HepG2 (cell line): Measurements from ENCODE around the gene KLHL33. TPM values are rescaled to one million over a fixed set of nuclear protein-coding genes. Genes with fewer than 3 reads are reported as not detected.

Experiments
- ATAC-seq: fragments of 200-7000 bp; cut with Tn5 transposase; 3 replicates; pipeline ENCODE4 v1.9.1; 2020; ENCODE audit warnings: mild to moderate bottlenecking, moderate library complexity
- BruUV-seq: library from RNA; stranded (reverse); fragments of 400-500 nt; replicated peaks from 2 replicates; lab custom pipeline; 2021; lab: Mats Ljungman, UMichigan
- CTCF ChIA-PET: fragments of 300-600 bp; formaldehyde crosslinking; extraction: SDS; loops from one replicate; lab custom pipeline; 2021; ENCODE audit warnings: low total read pairs, inconsistent platforms, low intra/inter-chr PET ratio; lab: Yijun Ruan, JAX
- POLR2A ChIA-PET: fragments of 350-600 bp; sonication (Branson Sonifier 250); formaldehyde crosslinking; loops from one replicate; lab custom pipeline; 2020; ENCODE audit warnings: antibody characterized with exemption, inconsistent platforms; lab: Yijun Ruan, JAX
- DNase-seq: peaks from one replicate; pipeline ENCODE4 v3.0.0-alpha.2; 2015; ENCODE audit warnings: low spot score
- FAIRE-seq: peaks from 3 replicates; lab custom pipeline; 2011; peaks lifted over from hg19 to GRCh38; lab: Jason Lieb, UNC
- H2AFZ ChIP-seq: one replicate; pipeline ENCODE4 v1.6.1; 2011; ENCODE audit warnings: low read length, inconsistent platforms
- H3K27ac ChIP-seq: fragments of 300-600 bp; 3 replicates; pipeline ENCODE4 v1.8.0; 2011; ENCODE audit warnings: mixed run types, mild to moderate bottlenecking, mixed read lengths, low read length, inconsistent platforms; ENCODE audit not compliant: insufficient read depth; ENCODE audit errors: extremely low read length
- H3K27me3 ChIP-seq, 2 experiments: fragments of 200-600 bp in 1 of 2; 2 replicates in 1 of 2; 3 replicates in 1 of 2; pipeline versions ENCODE4 v1.6.0 to v1.8.0; 2011; ENCODE audit warnings: low read length in 2 of 2, mild to moderate bottlenecking in 2 of 2, moderate library complexity in 2 of 2, inconsistent platforms in 1 of 2; ENCODE audit not compliant: insufficient read depth in 2 of 2, control insufficient read depth in 1 of 2
- H3K36me3 ChIP-seq, 2 experiments: fragments of 200-600 bp in 1 of 2; replicated peaks in 1 of 2; 2 replicates in 1 of 2; 3 replicates in 1 of 2; pipeline versions ENCODE4 v1.5.1 to v1.8.0; 2011; ENCODE audit warnings: low read length in 2 of 2, inconsistent platforms in 1 of 2; ENCODE audit not compliant: insufficient read depth in 2 of 2, control insufficient read depth in 1 of 2
- H3K4me1 ChIP-seq: 2 replicates; pipeline ENCODE4 v1.5.1; 2012; ENCODE audit warnings: low read length, inconsistent platforms; ENCODE audit not compliant: insufficient read depth
- H3K4me2 ChIP-seq: 2 replicates; pipeline ENCODE4 v1.6.0; 2011; ENCODE audit warnings: low read depth, low read length, inconsistent platforms
- H3K4me3 ChIP-seq, 3 experiments: fragments of 200-600 bp in 1 of 3; sonication (generic), shearing (Covaris generic) in 1 of 3; replicated peaks in 1 of 3; 2 replicates each; pipeline ENCODE4 v1.5.1; 2011 to 2016; ENCODE audit warnings: low read length in 3 of 3, inconsistent platforms in 2 of 3, low read depth in 2 of 3, mild to moderate bottlenecking in 2 of 3, control low read depth in 1 of 3, mixed read lengths in 1 of 3; ENCODE audit not compliant: insufficient read depth in 1 of 3
- H3K79me2 ChIP-seq: one replicate; pipeline ENCODE4 v1.6.1; 2011; ENCODE audit warnings: low read length, inconsistent platforms; ENCODE audit not compliant: insufficient read depth
- H3K9ac ChIP-seq: 2 replicates; pipeline ENCODE4 v1.6.0; 2011; ENCODE audit warnings: mild to moderate bottlenecking, low read depth, low read length, inconsistent platforms; ENCODE audit not compliant: insufficient read depth
- H3K9me3 ChIP-seq: 2 replicates; pipeline ENCODE4 v1.5.1; 2012; ENCODE audit warnings: mild to moderate bottlenecking, low read length
- H4K20me1 ChIP-seq: 2 replicates; pipeline ENCODE4 v1.6.0; 2011; ENCODE audit warnings: inconsistent platforms, mild to moderate bottlenecking, low read length, moderate library complexity; ENCODE audit not compliant: insufficient read depth
- AKNA ChIP-seq: sonication (generic); formaldehyde crosslinking; IDR thresholded peaks from 2 replicates; pipeline ENCODE4 v1.4.0; 2020; ENCODE audit warnings: missing genetic modification reagents, borderline replicate concordance
- CBX5 ChIP-seq: sonication (generic); formaldehyde crosslinking; IDR thresholded peaks from 2 replicates; pipeline ENCODE4 v1.4.0; 2020; ENCODE audit warnings: missing genetic modification reagents, borderline replicate concordance
- CENPT ChIP-seq: sonication (generic); formaldehyde crosslinking; IDR thresholded peaks from 2 replicates; pipeline ENCODE4 v1.8.0; 2022; ENCODE audit warnings: low read depth, mild to moderate bottlenecking, moderate library complexity, missing genetic modification reagents
- CERS6 ChIP-seq: sonication (generic); formaldehyde crosslinking; IDR thresholded peaks from 2 replicates; pipeline ENCODE4 v1.5.0; 2020; ENCODE audit warnings: missing genetic modification reagents
- MXI1 ChIP-seq: IDR thresholded peaks from 3 replicates; pipeline ENCODE4 v1.6.1; 2012; ENCODE audit warnings: low read depth, low read length, inconsistent platforms, borderline replicate concordance
- TOE1 ChIP-seq: sonication (generic); formaldehyde crosslinking; IDR thresholded peaks from 2 replicates; pipeline ENCODE4 v1.4.0; 2020; ENCODE audit warnings: mild to moderate bottlenecking, missing genetic modification reagents
- ZBTB25 ChIP-seq: IDR thresholded peaks from 2 replicates; pipeline ENCODE4 v1.6.1; 2018; ENCODE audit warnings: missing genetic modification reagents
- ZBTB7B ChIP-seq: sonication (generic); formaldehyde crosslinking; IDR thresholded peaks from 2 replicates; pipeline ENCODE4 v1.4.0; 2020; ENCODE audit warnings: missing genetic modification reagents
- ZNF34 ChIP-seq: sonication (generic); formaldehyde crosslinking; IDR thresholded peaks from 2 replicates; pipeline ENCODE4 v1.4.0; 2020; ENCODE audit warnings: mild to moderate bottlenecking, missing genetic modification reagents, borderline replicate concordance
- ZNF367 ChIP-seq: sonication (generic); formaldehyde crosslinking; IDR thresholded peaks from 2 replicates; pipeline ENCODE4 v1.4.0; 2020; ENCODE audit warnings: missing genetic modification reagents, borderline replicate concordance
- ZNF615 ChIP-seq: sonication (generic); formaldehyde crosslinking; IDR thresholded peaks from 2 replicates; pipeline ENCODE4 v1.5.0; 2020; ENCODE audit warnings: mild to moderate bottlenecking, missing genetic modification reagents, borderline replicate concordance
- ZNF773 ChIP-seq: sonication (generic); formaldehyde crosslinking; IDR thresholded peaks from 2 replicates; pipeline ENCODE4 v1.4.0; 2020; ENCODE audit warnings: missing genetic modification reagents, borderline replicate concordance
- ZNF777 ChIP-seq: sonication (generic); formaldehyde crosslinking; IDR thresholded peaks from 2 replicates; pipeline ENCODE4 v1.4.0; 2020; ENCODE audit warnings: missing genetic modification reagents
- ZNF782 ChIP-seq: sonication (generic); formaldehyde crosslinking; IDR thresholded peaks from 2 replicates; pipeline ENCODE4 v1.4.0; 2020; ENCODE audit warnings: missing genetic modification reagents, mild to moderate bottlenecking, borderline replicate concordance
- ZSCAN22 ChIP-seq: sonication (generic); formaldehyde crosslinking; IDR thresholded peaks from 2 replicates; pipeline ENCODE4 v1.4.0; 2020; ENCODE audit warnings: mild to moderate bottlenecking, missing genetic modification reagents
- WGBS: methylation state at CpG from one replicate; pipeline ENCODE4 v1.1.6; 2017; ENCODE audit warnings: low lambda C conversion rate; 5-methylcytosine and 5-hydroxymethylcytosine counted together
- in situ Hi-C: cut with HindIII; loops from 2 replicates; pipeline ENCODE4 v1.10.0; 2017; ENCODE audit warnings: low pct_unique_long_range_greater_than_20kb; ENCODE audit not compliant: extremely low pct_ligation_motif_present
- intact Hi-C: fragments of 100-400 bp; cut with micrococcal nuclease; formaldehyde crosslinking; loops from one replicate; pipeline ENCODE4 v1.10.0; 2022; ENCODE audit not compliant: unreplicated experiment
- polyA plus RNA-seq, 8 experiments: library from polyadenylated mRNA; depleted of rRNA in 3 of 8; stranded (reverse) in 7 of 8; unstranded in 1 of 8; fragments of >200 nt; fragmentation: Illumina TruSeq in 4 of 8; extraction: Trizol in 4 of 8; gene quantifications; 2 replicates each; pipeline versions ENCODE4 v1.2.1 to v1.2.3, GENCODE V29; 2011 to 2016; ENCODE audit warnings: low read depth in 4 of 8, missing spikeins in 1 of 8, mixed read lengths in 1 of 8; ENCODE audit not compliant: insufficient read depth in 1 of 8
- total RNA-seq, 5 experiments: library from RNA; depleted of rRNA; stranded (reverse); fragments of >200 nt; fragmentation: Illumina TruSeq; extraction: Trizol; gene quantifications; 2 replicates each; pipeline ENCODE4 v1.2.3, GENCODE V29; 2016; ENCODE audit warnings: low read depth in 1 of 5

Gene KLHL33
- total and polyA plus RNA-seq, 2 of the 13 experiments (the other 11 are each of a cell fraction or from before 2014, with no cell fraction given), result not detected

- Histone ChIP-seq H3K4me1 (peaks cover 35% of the 10 kb centered on the region), H4K20me1 (no peaks in the 10 kb centered on the region), H3K4me3 (peak within 1 kb of the TSS; percentile 88 to 92 (median 89)), H3K4me2 (peak within 1 kb of the TSS; percentile 95), H3K27ac (peak within 1 kb of the TSS; percentile 94), H2AFZ (peak within 1 kb of the TSS; percentile 59), H3K36me3 (peaks cover 25 to 56% of the 10 kb centered on the region in 2 experiments), H3K79me2 (peaks cover 36% of the 10 kb centered on the region), H3K27me3 (no peaks in the 10 kb centered on the region; a peak in 1 of 5 replicates), H3K9me3 (no peaks in the 10 kb centered on the region), H3K9ac (peak within 1 kb of the TSS; percentile 91)
- in situ Hi-C loops, result loop anchor here (5.0 to 25.0 kb wide), 3 partner anchors 37 to 158 kb away; partner anchors contain the start of genes CCNB1IP1 and PARP2
- POLR2A ChIA-PET, result interaction anchor here (0.7 to 4.0 kb wide), 28 partner anchors 8 to 1001 kb away, joined by 3 to 59 read pairs (median 8); partner anchors contain the start of genes CHD8, PARP2, PNP and RNASE4
- FAIRE-seq (peak; percentile 100), ATAC-seq (peak; percentile 90), DNase-seq (peak; percentile 99)
- intact Hi-C loops, result loop anchor here (1.0 to 2.0 kb wide), 3 partner anchors 39 to 159 kb away; partner anchors contain the start of gene CCNB1IP1
- CTCF ChIA-PET, result interaction anchor here (1.9 kb wide), 1 partner anchor 39 kb away, joined by 5 read pairs; no protein-coding TSS in a partner anchor
- no TSS peak for BruUV-seq
- WGBS, result under 1% methylated on average over 39 of the region's 56 CpGs
- TF ChIP-seq ZNF367 (CRISPR knock-in tag), result no peak
- 0 out of 2 replicates have a peak, but pooled peaks have one; percentile 43 for TF ChIP-seq ZNF773 (CRISPR knock-in tag)
- TF ChIP-seq MXI1, result peak; percentile 97
- TF ChIP-seq ZBTB25 (CRISPR knock-in tag), result peak; percentile 52
- no peak for TF ChIP-seq ZNF615 (CRISPR knock-in tag)
- peak; percentile 74 for TF ChIP-seq ZNF34
- TF ChIP-seq ZBTB7B (CRISPR knock-in tag), result peak; percentile 63
- peak; percentile 65 for TF ChIP-seq ZNF782
- no peak for TF ChIP-seq CERS6 (CRISPR knock-in tag)
- no peak for TF ChIP-seq AKNA
- TF ChIP-seq ZNF777 (CRISPR knock-in tag), result 0 out of 2 replicates have a peak, but pooled peaks have one; percentile 14
- TF ChIP-seq TOE1, result no peak; the same call in none of the 2 replicates
- peak; percentile 34; the same call in 1 of the 2 replicates for TF ChIP-seq ZSCAN22 (CRISPR knock-in tag)
- no peak for TF ChIP-seq CENPT (CRISPR knock-in tag)
- TF ChIP-seq CBX5 (CRISPR knock-in tag), result peak; percentile 88; the same call in 1 of the 2 replicates
These were observed 18.8 kb upstream of the KLHL33 start, which contains the start of the genes APEX1 and OSGEP for GRCh38 chr14:20454516-20455354. TSS of gene APEX1 (plus strand) at chr14:20455226. CDS start at chr14:20455646, 420 bp downstream. TSS of gene OSGEP (minus strand) at chr14:20454812. CDS start at chr14:20454683, 129 bp downstream.
